Fibroblast of lung (primary cell): Measurements from ENCODE around the gene CLIC4.

ENCODE experiments used
- CTCF ChIP-seq, 2 donors: IDR thresholded peaks in 1 of 2; conservative IDR thresholded peaks in 1 of 2; 1 replicate in 1 of 2; 2 replicates in 1 of 2; pipeline ENCODE4 v1.5.1; 2011 to 2012; ENCODE audit warnings: low read length in 2 of 2, control low read depth in 1 of 2, inconsistent platforms in 1 of 2, low read depth in 1 of 2, mild to moderate bottlenecking in 1 of 2
- EZH2 ChIP-seq: IDR thresholded peaks from 2 replicates; pipeline ENCODE4 v1.5.1; 2012; ENCODE audit warnings: low read length, control low read depth, mild to moderate bottlenecking; ENCODE audit errors: missing control alignments

GRCh38 chr1:24756395-24756794 lies 11.1 kb downstream of the CLIC4 start:
- TF ChIP-seq CTCF (conservative IDR thresholded peaks at IDR 0.05 in 1 of 2, IDR thresholded peaks at IDR 0.05 in 1 of 2; ENCODE audit: low read depth in 1 of 2, low read length in 2 of 2), result no peak
- no peak for TF ChIP-seq EZH2
